ENCODE data around the gene CEP97. TPM values are rescaled to one million over a fixed set of nuclear protein-coding genes. Genes with fewer than 3 reads are reported as not detected.

CEP97 gene
- total and polyA plus RNA-seq, 9 of the 15 experiments (the other 6 are each of a cell fraction or from before 2014, with no cell fraction given) = 2.0 to 10.1 (median 4.3) TPM

GRCh38 chr3:101725194-101725889 lies 928 bp downstream of the CEP97 start (continued):
- TF ChIP-seq PRDM10 (IDR thresholded peaks at IDR 0.05; ENCODE audit: partially characterized antibody) (no peak), CBX3 (IDR thresholded peaks at IDR 0.05; ENCODE audit: borderline replicate concordance in 1 of 2, low read length in 2 of 2) (no peak), NFIX (CRISPR knock-in tag; IDR thresholded peaks at IDR 0.05; ENCODE audit: low read depth) (no peak), XRCC5 (IDR thresholded peaks at IDR 0.05; ENCODE audit: low read depth, low read length) (no peak), ZBTB9 (CRISPR knock-in tag; IDR thresholded peaks at IDR 0.05) (no peak), ZSCAN32 (CRISPR knock-in tag; IDR thresholded peaks at IDR 0.05) (0 out of 2 replicates have a peak, but pooled peaks have one; percentile 22), FOXJ2 (tag; IDR thresholded peaks at IDR 0.05) (no peak), STAT5B (CRISPR knock-in tag; IDR thresholded peaks at IDR 0.05) (no peak), XRCC4 (IDR thresholded peaks at IDR 0.05; ENCODE audit: extremely low read depth, insufficient read depth, insufficient read length) (no peak), MEIS2 (IDR thresholded peaks at IDR 0.05; ENCODE audit: partially characterized antibody) (no peak), NEUROD1 (IDR thresholded peaks at IDR 0.05; ENCODE audit: borderline replicate concordance, low read depth, low read length, partially characterized antibody) (no peak), FOXK2 (conservative IDR thresholded peaks at IDR 0.05 in 1 of 2, IDR thresholded peaks at IDR 0.05 in 1 of 2; ENCODE audit: low read depth in 2 of 2) (no peak), GATA2 (CRISPR knock-in tag; IDR thresholded peaks at IDR 0.05) (0 out of 2 replicates have a peak, but pooled peaks have one; percentile 28), FOXM1 (IDR thresholded peaks at IDR 0.05; ENCODE audit: low read depth) (peak; percentile 54; the same call in 1 of the 2 replicates), FOXM1 (CRISPR knock-in tag; IDR thresholded peaks at IDR 0.05; ENCODE audit: low read depth) (no peak), ETV6 (IDR thresholded peaks at IDR 0.05; ENCODE audit: borderline replicate concordance in 1 of 2, low read depth in 2 of 2, low read length in 1 of 2) (no peak), ETV6 (CRISPR knock-in tag; IDR thresholded peaks at IDR 0.05; ENCODE audit: borderline replicate concordance) (no peak), SMAD4 (CRISPR knock-in tag; conservative IDR thresholded peaks at IDR 0.05) (0 out of 2 replicates have a peak, but pooled peaks have one; percentile 22), SMARCC2 (IDR thresholded peaks at IDR 0.05; ENCODE audit: low read depth) (no peak), MYBL2 (IDR thresholded peaks at IDR 0.05; ENCODE audit: low read depth) (peak; percentile 75), MYBL2 (CRISPR knock-in tag; IDR thresholded peaks at IDR 0.05; ENCODE audit: borderline replicate concordance) (no peak), RBM39 (optimal IDR thresholded peaks at IDR 0.05; ENCODE audit: low read depth, low read length) (no peak)
- TF ChIP-seq, protein P1, sequence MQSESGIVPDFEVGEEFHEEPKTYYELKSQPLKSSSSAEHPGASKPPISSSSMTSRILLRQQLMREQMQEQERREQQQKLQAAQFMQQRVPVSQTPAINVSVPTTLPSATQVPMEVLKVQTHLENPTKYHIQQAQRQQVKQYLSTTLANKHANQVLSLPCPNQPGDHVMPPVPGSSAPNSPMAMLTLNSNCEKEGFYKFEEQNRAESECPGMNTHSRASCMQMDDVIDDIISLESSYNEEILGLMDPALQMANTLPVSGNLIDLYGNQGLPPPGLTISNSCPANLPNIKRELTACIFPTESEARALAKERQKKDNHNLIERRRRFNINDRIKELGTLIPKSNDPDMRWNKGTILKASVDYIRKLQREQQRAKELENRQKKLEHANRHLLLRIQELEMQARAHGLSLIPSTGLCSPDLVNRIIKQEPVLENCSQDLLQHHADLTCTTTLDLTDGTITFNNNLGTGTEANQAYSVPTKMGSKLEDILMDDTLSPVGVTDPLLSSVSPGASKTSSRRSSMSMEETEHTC (IDR thresholded peaks at IDR 0.05) = no peak

All from K562 (cell line).